ENCODE data around the gene TMEM229B.

TMEM229B gene

GRCh38 chr14:67480011-67480410 is 8.5 kb downstream of the TMEM229B start:
- no peak for TF ChIP-seq CTCF (conservative IDR thresholded peaks at IDR 0.05; ENCODE audit: low read length)
- no peak overlapping the region for H3K4me3 ChIP-seq (ENCODE audit: low read length)
- no peak for DNase-seq (ENCODE audit: low read depth)

- DNase-seq (ENCODE audit: low read depth): no peak
- no peak overlapping the region for H3K4me3 ChIP-seq (ENCODE audit: low read length)
- no peak for TF ChIP-seq CTCF (conservative IDR thresholded peaks at IDR 0.05; ENCODE audit: low read length)
These were observed 9.8 kb downstream of the TMEM229B start for GRCh38 chr14:67478800-67479084.

GRCh38 chr14:67477926-67478799 is 10.4 kb downstream of the TMEM229B start:
- DNase-seq (ENCODE audit: low read depth): no peak
- TF ChIP-seq CTCF (conservative IDR thresholded peaks at IDR 0.05; ENCODE audit: low read length): no peak
- H3K4me3 ChIP-seq (ENCODE audit: low read length): no peak overlapping the region

- TF ChIP-seq CTCF (conservative IDR thresholded peaks at IDR 0.05; ENCODE audit: low read length): no peak
These were observed 14.2 kb downstream of the TMEM229B start for GRCh38 chr14:67474366-67474765.

GRCh38 chr14:67473290-67474082 is 15.0 kb downstream of the TMEM229B start:
- no peak for TF ChIP-seq CTCF (conservative IDR thresholded peaks at IDR 0.05; ENCODE audit: low read length)
- H3K4me3 ChIP-seq (ENCODE audit: low read length): no peak overlapping the region
- DNase-seq (ENCODE audit: low read depth): no peak

More at GRCh38 chr14:67474366-67474765, 14.2 kb downstream of the TMEM229B start:
- DNase-seq (ENCODE audit: low read depth): no peak
- H3K4me3 ChIP-seq (ENCODE audit: low read length): no peak overlapping the region

GRCh38 chr14:67472726-67473125 is 15.8 kb downstream of the TMEM229B start:
- TF ChIP-seq CTCF (conservative IDR thresholded peaks at IDR 0.05; ENCODE audit: low read length): no peak
- DNase-seq (ENCODE audit: low read depth): no peak
- H3K4me3 ChIP-seq (ENCODE audit: low read length): no peak overlapping the region

- no peak for TF ChIP-seq CTCF (conservative IDR thresholded peaks at IDR 0.05; ENCODE audit: low read length)
- H3K4me3 ChIP-seq (ENCODE audit: low read length): no peak overlapping the region
- DNase-seq (ENCODE audit: low read depth): no peak
These were observed 18.6 kb downstream of the TMEM229B start for GRCh38 chr14:67469954-67470353.
